Spinal cord (tissue), 10 donors: ENCODE measurements around the gene SYNE1. TPM values are rescaled to one million over a fixed set of nuclear protein-coding genes. Genes with fewer than 3 reads are reported as not detected.
A peak's percentile ranks its signal among the peaks of the same experiment; 100 is the strongest.
"Not testable (repeated sequence)": the region's sequence is repeated elsewhere in the genome, so short reads cannot be mapped to it uniquely, and the experiment has no call there.

Experiments
- DNase-seq, 6 donors: peaks; one replicate each; pipeline versions ENCODE4 v3.0.0 to v3.0.0-alpha.2; 2013 to 2015; ENCODE audit warnings: low spot score in 6 of 6, low read depth in 4 of 6
- H3K27ac ChIP-seq: one replicate; pipeline ENCODE4 v1.5.1; 2013; ENCODE audit warnings: low read depth, low read length, control low read depth
- H3K27me3 ChIP-seq: one replicate; pipeline ENCODE4 v1.6.1; 2013; ENCODE audit warnings: low read length; ENCODE audit not compliant: control insufficient read depth, insufficient read depth
- H3K36me3 ChIP-seq: one replicate; pipeline ENCODE4 v1.6.1; 2013; ENCODE audit warnings: low read length; ENCODE audit not compliant: control insufficient read depth, insufficient read depth
- H3K4me1 ChIP-seq: one replicate; pipeline ENCODE4 v1.6.1; 2013; ENCODE audit warnings: low read length; ENCODE audit not compliant: control insufficient read depth, insufficient read depth
- H3K4me3 ChIP-seq: one replicate; pipeline ENCODE4 v1.5.1; 2013; ENCODE audit warnings: low read depth, low read length, control low read depth
- H3K9me3 ChIP-seq: one replicate; pipeline ENCODE4 v1.6.1; 2013; ENCODE audit warnings: low read length; ENCODE audit not compliant: control insufficient read depth, insufficient read depth
- WGBS: methylation state at CpG from one replicate; pipeline ENCODE4 v1.1.5; 2013; ENCODE audit warnings: missing lambda C conversion rate; ENCODE audit not compliant: insufficient coverage; 5-methylcytosine and 5-hydroxymethylcytosine counted together
- polyA plus RNA-seq, 2 donors: library from polyadenylated mRNA; unstranded; fragments of 120-200 nt; gene quantifications; one replicate each; pipeline ENCODE4 v1.2.1, GENCODE V29; 2013; ENCODE audit not compliant: insufficient read length in 2 of 2
- total RNA-seq, 2 donors: library from RNA; depleted of rRNA in 1 of 2; stranded (reverse); fragments of 120-200 nt in 1 of 2; fragments of >200 nt in 1 of 2; gene quantifications; one replicate each; pipeline versions ENCODE4 v1.2.3 to v1.2.4, GENCODE V29; 2013 to 2014
- donor health status: healthy.

Gene SYNE1
- total and polyA plus RNA-seq, 4 donors, result 71.5 to 201 (median 105) TPM

GRCh38 chr6:152338335-152339125, 298.6 kb downstream of the SYNE1 start:
- no peaks in the 10 kb centered on the region for H3K4me1 ChIP-seq
- no peaks in the 10 kb centered on the region for H3K27me3 ChIP-seq
- H3K36me3 ChIP-seq, result peaks cover 37% of the 10 kb centered on the region
- H3K9me3 ChIP-seq, result no peaks in the 10 kb centered on the region
- peak in 4 of 6 donors; percentile 4 to 66 (median 26) for DNase-seq
- no peak overlapping the region for H3K4me3 ChIP-seq
- WGBS, result 96% methylated on average over 3 of the region's 10 CpGs
- H3K27ac ChIP-seq, result no peak overlapping the region

DNA sequence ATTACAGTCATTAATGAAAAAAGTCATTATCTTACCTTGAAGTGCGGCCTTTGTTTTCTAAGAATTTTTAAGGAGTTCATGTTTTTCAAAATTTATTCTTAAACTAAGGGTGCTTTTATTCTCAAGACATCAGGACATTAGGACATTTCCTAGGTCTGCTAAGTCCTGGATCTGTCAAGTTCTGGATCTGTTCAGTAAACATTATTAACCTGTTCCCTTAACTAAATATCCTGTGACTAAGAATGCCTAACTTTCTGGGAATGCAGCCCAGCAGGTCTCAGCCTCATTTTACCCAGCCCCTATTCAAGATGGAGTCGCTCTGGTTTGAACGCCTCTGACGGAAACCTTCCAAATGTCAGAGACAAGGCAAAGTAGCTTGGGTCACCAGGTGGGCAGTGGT, 302.6 kb downstream of the SYNE1 start:
- Histone ChIP-seq H3K27ac (no peak overlapping the region), H3K36me3 (peaks cover 34% of the 10 kb centered on the region), H3K27me3 (no peaks in the 10 kb centered on the region), H3K4me1 (no peaks in the 10 kb centered on the region), H3K4me3 (no peak overlapping the region), H3K9me3 (no peaks in the 10 kb centered on the region)
- WGBS, result no CpG with 5 or more reads among the region's 4 CpGs
- no peak for DNase-seq

- 94% methylated on average over 7 of the region's 7 CpGs for WGBS
- Histone ChIP-seq H3K4me3 (no peak overlapping the region), H3K4me1 (no peaks in the 10 kb centered on the region), H3K27me3 (no peaks in the 10 kb centered on the region), H3K9me3 (no peaks in the 10 kb centered on the region), H3K27ac (no peak overlapping the region), H3K36me3 (peaks cover 20% of the 10 kb centered on the region)
- no peak for DNase-seq
Measured at GRCh38 chr6:152330961-152331360, 306.2 kb downstream of the SYNE1 start.

GRCh38 chr6:152329638-152330448, 307.3 kb downstream of the SYNE1 start:
- no peaks in the 10 kb centered on the region for H3K4me1 ChIP-seq
- no peak overlapping the region for H3K4me3 ChIP-seq
- H3K27me3 ChIP-seq, result no peaks in the 10 kb centered on the region
- no peak overlapping the region for H3K27ac ChIP-seq
- no peaks in the 10 kb centered on the region for H3K9me3 ChIP-seq
- peaks cover 21% of the 10 kb centered on the region for H3K36me3 ChIP-seq
- no peak for DNase-seq
- WGBS, result 91% methylated on average over 12 of the region's 13 CpGs

- not testable (repeated sequence) for H3K27me3 ChIP-seq, DNase-seq, H3K4me3 ChIP-seq, H3K27ac ChIP-seq, H3K9me3 ChIP-seq, H3K4me1 ChIP-seq
- H3K36me3 ChIP-seq, result peaks cover 30% of the 10 kb centered on the region
- no CpG with 5 or more reads among the region's 3 CpGs for WGBS
Measured at GRCh38 chr6:152328200-152328599, 309.0 kb downstream of the SYNE1 start.

DNA sequence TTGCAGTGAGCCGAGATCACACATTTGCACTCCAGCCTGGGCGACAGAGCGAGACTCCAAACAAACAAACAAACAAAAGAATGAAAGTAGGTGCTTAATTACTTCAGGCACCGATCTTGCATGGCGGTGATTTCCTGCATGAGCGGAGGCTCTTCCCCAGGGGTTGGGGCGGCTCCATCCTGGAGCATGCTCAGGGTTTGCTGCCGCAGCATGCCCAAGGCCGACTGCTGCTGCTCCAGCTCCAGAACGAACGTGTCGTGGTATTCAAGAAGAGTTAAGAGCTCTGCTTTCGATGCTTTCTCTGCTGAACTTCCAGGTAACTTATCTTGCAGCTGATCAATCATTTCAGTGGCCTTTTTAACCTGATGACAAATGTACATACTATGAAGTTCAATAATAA, 313.8 kb downstream of the SYNE1 start:
- H3K9me3 ChIP-seq, result no peaks in the 10 kb centered on the region
- H3K4me1 ChIP-seq, result no peaks in the 10 kb centered on the region
- peaks cover 25% of the 10 kb centered on the region for H3K36me3 ChIP-seq
- no peaks in the 10 kb centered on the region for H3K27me3 ChIP-seq
- whole genome bisulfite sequencing, result 93% methylated on average over 11 of the region's 13 CpGs
- no peak overlapping the region for H3K4me3 ChIP-seq
- no peak for DNase-seq
- no peak overlapping the region for H3K27ac ChIP-seq

GRCh38 chr6:152318278-152318677, 318.9 kb downstream of the SYNE1 start:
- no peak overlapping the region for H3K4me3 ChIP-seq
- H3K27ac ChIP-seq, result no peak overlapping the region
- DNase-seq, result no peak
- H3K27me3 ChIP-seq, result no peaks in the 10 kb centered on the region
- H3K9me3 ChIP-seq, result no peaks in the 10 kb centered on the region
- peaks cover 28% of the 10 kb centered on the region for H3K36me3 ChIP-seq
- no CpG with 5 or more reads among the region's 4 CpGs for WGBS
- H3K4me1 ChIP-seq, result no peaks in the 10 kb centered on the region

- Histone ChIP-seq H3K4me1 (no peaks in the 10 kb centered on the region), H3K36me3 (peaks cover 23% of the 10 kb centered on the region), H3K27me3 (no peaks in the 10 kb centered on the region), H3K4me3 (no peak overlapping the region), H3K9me3 (no peaks in the 10 kb centered on the region), H3K27ac (no peak overlapping the region)
- DNase-seq, result no peak
- 88% methylated on average over 6 of the region's 7 CpGs for WGBS
Measured at GRCh38 chr6:152316024-152316423, 321.1 kb downstream of the SYNE1 start.

DNA sequence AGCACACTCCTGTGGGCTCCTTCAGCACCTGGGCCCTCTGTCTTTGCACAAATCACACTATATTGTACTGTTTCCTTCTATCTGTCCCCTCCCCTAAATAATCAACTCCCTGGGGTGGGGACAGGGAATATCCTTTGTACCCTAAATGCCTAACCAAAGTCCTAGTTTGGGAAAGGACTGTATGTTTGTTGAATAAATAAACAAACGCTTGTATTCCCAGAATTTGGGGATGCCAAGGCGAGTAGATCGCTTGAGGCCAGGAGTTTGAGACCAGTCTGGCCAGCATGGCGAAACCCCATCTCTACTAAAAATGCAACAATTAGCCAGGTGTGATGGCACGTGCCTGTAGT, 322.7 kb downstream of the SYNE1 start:
- no peaks in the 10 kb centered on the region for H3K4me1 ChIP-seq
- WGBS, result 100% methylated on average over 3 of the region's 5 CpGs
- DNase-seq, result no peak
- H3K36me3 ChIP-seq, result peaks cover 26% of the 10 kb centered on the region
- no peak overlapping the region for H3K27ac ChIP-seq
- no peaks in the 10 kb centered on the region for H3K9me3 ChIP-seq
- no peaks in the 10 kb centered on the region for H3K27me3 ChIP-seq
- H3K4me3 ChIP-seq, result no peak overlapping the region
